ENCODE measurements around the gene DRAM2. TPM values are rescaled to one million over a fixed set of nuclear protein-coding genes. Genes with fewer than 3 reads are reported as not detected.

The DRAM2 gene
- total and polyA plus RNA-seq, 2 experiments from 2014 or later = 67.1 to 67.6 TPM

DNA sequence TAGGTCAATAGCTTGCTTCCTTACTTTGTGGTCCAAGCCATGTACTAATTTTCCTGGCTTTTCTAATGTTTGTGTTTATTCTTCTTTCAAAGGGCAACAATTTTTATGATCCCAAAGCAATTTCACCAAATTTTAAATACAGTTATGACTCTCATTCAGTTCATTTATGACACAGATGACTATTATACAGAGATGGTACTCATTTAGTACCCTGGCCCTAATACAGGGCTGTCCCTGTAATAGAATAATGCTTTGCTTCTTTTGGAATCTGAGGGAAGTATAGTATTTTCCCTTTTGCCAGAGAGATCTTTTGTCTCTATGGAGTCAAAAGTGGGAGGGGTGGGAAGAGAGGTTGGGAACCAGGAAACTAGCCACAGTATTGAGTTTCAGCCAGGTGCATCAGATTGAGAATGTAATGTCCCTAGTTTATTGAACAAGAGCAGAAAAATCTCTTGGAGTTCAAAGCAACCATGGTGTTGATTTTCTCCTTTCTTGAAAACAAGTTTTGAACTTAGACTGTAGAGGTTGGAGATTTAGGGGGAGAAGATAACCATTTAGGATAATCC is 40.2 kb upstream of the DRAM2 start:
- no peak overlapping the region for H3K27ac ChIP-seq
- H3K4me1 ChIP-seq (ENCODE audit: insufficient read depth) = no peaks in the 10 kb centered on the region
- TF ChIP-seq, protein P1, sequence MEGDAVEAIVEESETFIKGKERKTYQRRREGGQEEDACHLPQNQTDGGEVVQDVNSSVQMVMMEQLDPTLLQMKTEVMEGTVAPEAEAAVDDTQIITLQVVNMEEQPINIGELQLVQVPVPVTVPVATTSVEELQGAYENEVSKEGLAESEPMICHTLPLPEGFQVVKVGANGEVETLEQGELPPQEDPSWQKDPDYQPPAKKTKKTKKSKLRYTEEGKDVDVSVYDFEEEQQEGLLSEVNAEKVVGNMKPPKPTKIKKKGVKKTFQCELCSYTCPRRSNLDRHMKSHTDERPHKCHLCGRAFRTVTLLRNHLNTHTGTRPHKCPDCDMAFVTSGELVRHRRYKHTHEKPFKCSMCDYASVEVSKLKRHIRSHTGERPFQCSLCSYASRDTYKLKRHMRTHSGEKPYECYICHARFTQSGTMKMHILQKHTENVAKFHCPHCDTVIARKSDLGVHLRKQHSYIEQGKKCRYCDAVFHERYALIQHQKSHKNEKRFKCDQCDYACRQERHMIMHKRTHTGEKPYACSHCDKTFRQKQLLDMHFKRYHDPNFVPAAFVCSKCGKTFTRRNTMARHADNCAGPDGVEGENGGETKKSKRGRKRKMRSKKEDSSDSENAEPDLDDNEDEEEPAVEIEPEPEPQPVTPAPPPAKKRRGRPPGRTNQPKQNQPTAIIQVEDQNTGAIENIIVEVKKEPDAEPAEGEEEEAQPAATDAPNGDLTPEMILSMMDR (IDR thresholded peaks at IDR 0.05; ENCODE audit: poor library complexity) = no peak
- TF ChIP-seq EZH2phosphoT487 (IDR thresholded peaks at IDR 0.05; ENCODE audit: low read depth, severe bottlenecking, unreplicated experiment) = no peak
- TF ChIP-seq EZH2 (IDR thresholded peaks at IDR 0.05; ENCODE audit: borderline replicate concordance) = no peak
- H4K20me1 ChIP-seq (ENCODE audit: insufficient read depth, poor library complexity, severe bottlenecking) = no peaks in the 10 kb centered on the region
- no peak overlapping the region for H2AFZ ChIP-seq
- no peaks in the 10 kb centered on the region for H3K79me2 ChIP-seq
- no peaks in the 10 kb centered on the region for H3K27me3 ChIP-seq
- H3K9me3 ChIP-seq (ENCODE audit: low read depth) = no peaks in the 10 kb centered on the region
- no peaks in the 10 kb centered on the region for H3K36me3 ChIP-seq (replicated peaks; ENCODE audit: insufficient read depth, low read depth)
- DNase-seq (ENCODE audit: low spot score) = no peak
- H3K4me3 ChIP-seq = no peak overlapping the region
- H3K4me2 ChIP-seq = no peak overlapping the region
- no peaks in the 10 kb centered on the region for H3K9me2 ChIP-seq (replicated peaks; ENCODE audit: insufficient read depth)

DNA sequence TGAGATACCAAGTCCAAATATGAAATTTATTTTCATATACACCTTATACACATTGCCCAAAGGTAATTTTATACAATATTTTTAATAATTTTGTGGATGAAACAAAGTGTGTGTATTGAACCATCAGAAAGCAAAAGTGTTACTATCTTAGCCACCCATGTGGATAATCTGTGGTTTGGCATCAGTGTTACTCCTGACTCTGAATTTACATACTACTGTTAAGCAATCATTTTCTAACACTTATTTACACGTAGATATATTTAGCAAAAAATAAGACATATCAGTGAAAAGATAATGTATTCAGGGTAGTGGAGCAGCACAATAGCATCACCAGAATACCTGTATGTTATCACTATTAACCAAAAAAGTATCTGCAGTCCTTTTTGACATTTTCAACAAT is 36.8 kb upstream of the DRAM2 start:
- Histone ChIP-seq H3K27me3 (no peaks in the 10 kb centered on the region), H3K4me1 (ENCODE audit: insufficient read depth) (no peaks in the 10 kb centered on the region), H3K9me3 (ENCODE audit: low read depth) (no peaks in the 10 kb centered on the region), H2AFZ (no peak overlapping the region), H3K36me3 (replicated peaks; ENCODE audit: insufficient read depth, low read depth) (no peaks in the 10 kb centered on the region), H3K4me3 (no peak overlapping the region), H3K27ac (no peak overlapping the region), H4K20me1 (ENCODE audit: insufficient read depth, poor library complexity, severe bottlenecking) (no peaks in the 10 kb centered on the region), H3K79me2 (no peaks in the 10 kb centered on the region), H3K4me2 (no peak overlapping the region), H3K9me2 (replicated peaks; ENCODE audit: insufficient read depth) (no peaks in the 10 kb centered on the region)
- WGBS (ENCODE audit: low lambda C conversion rate, missing lambda C conversion rate) = 94% methylated on average over 1 of the region's 1 CpG
- no peak for DNase-seq (ENCODE audit: low spot score)
- TF ChIP-seq EZH2phosphoT487 (IDR thresholded peaks at IDR 0.05; ENCODE audit: low read depth, severe bottlenecking, unreplicated experiment) = no peak

DNA sequence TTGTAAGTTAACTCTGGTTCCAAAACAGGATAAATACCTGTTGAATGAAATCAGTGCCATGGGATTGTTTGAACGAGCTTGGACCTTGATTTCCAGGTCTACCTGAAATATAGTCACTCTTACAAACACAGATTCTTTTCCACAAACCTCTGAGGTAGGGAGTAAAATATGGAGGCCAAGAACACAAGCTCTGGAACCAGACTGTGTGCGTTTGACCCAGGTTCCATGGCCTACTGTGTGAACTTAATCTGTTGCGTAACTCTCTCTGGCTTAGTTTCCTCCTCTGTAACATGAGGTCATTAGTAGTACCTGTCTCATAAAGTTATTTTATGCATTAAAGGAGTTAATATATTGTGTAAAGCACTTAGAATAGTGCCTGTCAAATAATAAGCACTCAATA is 35.5 kb upstream of the DRAM2 start:
- H3K36me3 ChIP-seq (replicated peaks; ENCODE audit: insufficient read depth, low read depth) = no peaks in the 10 kb centered on the region
- WGBS (ENCODE audit: low lambda C conversion rate, missing lambda C conversion rate) = 89% methylated on average over 3 of the region's 3 CpGs

DNA sequence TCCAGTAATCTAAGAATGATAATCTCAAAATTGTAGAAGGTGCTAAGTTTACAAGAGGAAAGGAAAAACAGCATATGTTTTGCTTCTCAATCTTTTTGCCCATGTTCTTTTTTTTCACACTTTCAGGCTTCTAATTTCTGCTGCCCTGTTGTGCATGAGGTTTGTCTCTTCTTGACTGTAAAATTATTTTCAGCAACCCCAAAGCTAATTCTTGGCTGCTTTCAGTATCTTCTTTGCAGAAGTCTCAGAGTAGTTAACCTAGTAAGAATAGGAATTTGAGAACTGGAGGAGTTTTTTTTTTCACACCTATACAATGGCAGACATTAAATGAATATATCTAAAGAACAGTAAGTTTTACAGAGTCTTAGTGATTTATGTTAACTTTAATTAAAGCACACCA is 34.2 kb upstream of the DRAM2 start:
- Histone ChIP-seq H3K4me3 (no peak overlapping the region), H3K36me3 (replicated peaks; ENCODE audit: insufficient read depth, low read depth) (no peaks in the 10 kb centered on the region), H3K4me1 (ENCODE audit: insufficient read depth) (no peaks in the 10 kb centered on the region), H2AFZ (no peak overlapping the region), H4K20me1 (ENCODE audit: insufficient read depth, poor library complexity, severe bottlenecking) (no peaks in the 10 kb centered on the region), H3K4me2 (no peak overlapping the region), H3K27ac (no peak overlapping the region), H3K9me2 (replicated peaks; ENCODE audit: insufficient read depth) (no peaks in the 10 kb centered on the region), H3K9me3 (ENCODE audit: low read depth) (no peaks in the 10 kb centered on the region), H3K27me3 (no peaks in the 10 kb centered on the region), H3K79me2 (no peaks in the 10 kb centered on the region)
- no peak for TF ChIP-seq EZH2phosphoT487 (IDR thresholded peaks at IDR 0.05; ENCODE audit: low read depth, severe bottlenecking, unreplicated experiment)
- DNase-seq (ENCODE audit: low spot score) = no peak

More for the DNA sequence above, 35.5 kb upstream of the DRAM2 start:
- Histone ChIP-seq H2AFZ (no peak overlapping the region), H3K9me3 (ENCODE audit: low read depth) (no peaks in the 10 kb centered on the region), H4K20me1 (ENCODE audit: insufficient read depth, poor library complexity, severe bottlenecking) (no peaks in the 10 kb centered on the region), H3K9me2 (replicated peaks; ENCODE audit: insufficient read depth) (no peaks in the 10 kb centered on the region), H3K4me3 (no peak overlapping the region), H3K79me2 (no peaks in the 10 kb centered on the region), H3K4me1 (ENCODE audit: insufficient read depth) (no peaks in the 10 kb centered on the region), H3K4me2 (no peak overlapping the region), H3K27me3 (no peaks in the 10 kb centered on the region), H3K27ac (no peak overlapping the region)
- no peak for DNase-seq (ENCODE audit: low spot score)
- TF ChIP-seq EZH2 (IDR thresholded peaks at IDR 0.05; ENCODE audit: borderline replicate concordance) (no peak), EZH2phosphoT487 (IDR thresholded peaks at IDR 0.05; ENCODE audit: low read depth, severe bottlenecking, unreplicated experiment) (no peak)
- TF ChIP-seq, protein P1 (IDR thresholded peaks at IDR 0.05; ENCODE audit: poor library complexity) = no peak
